Small intestine (tissue), 7 donors: ENCODE measurements around the gene PIGU. TPM values are rescaled to one million over a fixed set of nuclear protein-coding genes. Genes with fewer than 3 reads are reported as not detected.
A peak's percentile ranks its signal among the peaks of the same experiment; 100 is the strongest.
"Not testable (repeated sequence)": the region's sequence is repeated elsewhere in the genome, so short reads cannot be mapped to it uniquely, and the experiment has no call there.

Experiments
- DNase-seq, 2 donors: peaks; one replicate each; pipeline versions ENCODE4 v3.0.0 to v3.0.0-alpha.2; 2013
- FAIRE-seq: peaks from 2 replicates; lab custom pipeline; 2012; peaks lifted over from hg19 to GRCh38; lab: Jason Lieb, UNC
- H3K27ac ChIP-seq, 3 donors: one replicate each; pipeline ENCODE4 v1.5.1; 2013; ENCODE audit warnings: low read length in 2 of 3, mild to moderate bottlenecking in 2 of 3, control low read depth in 1 of 3, inconsistent platforms in 1 of 3, low read depth in 1 of 3, moderate library complexity in 1 of 3
- H3K27me3 ChIP-seq, 3 donors: one replicate each; pipeline ENCODE4 v1.6.1; 2013; ENCODE audit warnings: low read length in 3 of 3, inconsistent platforms in 1 of 3; ENCODE audit not compliant: control insufficient read depth in 3 of 3, insufficient read depth in 3 of 3
- H3K36me3 ChIP-seq, 3 donors: one replicate each; pipeline ENCODE4 v1.6.1; 2013; ENCODE audit warnings: low read length in 3 of 3, inconsistent platforms in 1 of 3, low read depth in 1 of 3, mild to moderate bottlenecking in 1 of 3, moderate library complexity in 1 of 3; ENCODE audit not compliant: control insufficient read depth in 3 of 3, insufficient read depth in 2 of 3
- H3K4me1 ChIP-seq, 3 donors: one replicate each; pipeline ENCODE4 v1.6.1; 2013; ENCODE audit warnings: low read length in 2 of 3, inconsistent platforms in 1 of 3, low read depth in 1 of 3, mild to moderate bottlenecking in 1 of 3, moderate library complexity in 1 of 3; ENCODE audit not compliant: control insufficient read depth in 3 of 3, insufficient read depth in 2 of 3
- H3K4me3 ChIP-seq, 3 donors: one replicate each; pipeline ENCODE4 v1.5.1; 2013; ENCODE audit warnings: low read length in 3 of 3, control low read depth in 1 of 3, inconsistent platforms in 1 of 3, low read depth in 1 of 3, mild to moderate bottlenecking in 1 of 3, moderate library complexity in 1 of 3
- H3K9me3 ChIP-seq, 2 donors: one replicate each; pipeline ENCODE4 v1.6.1; 2013; ENCODE audit warnings: low read depth in 1 of 2, low read length in 1 of 2; ENCODE audit not compliant: control insufficient read depth in 2 of 2, insufficient read depth in 1 of 2
- WGBS, 3 donors: extraction: QIAGEN DNeasy Blood & Tissue Kit; methylation state at CpG; one replicate each; pipeline ENCODE4 v1.1.7; 2013; 5-methylcytosine and 5-hydroxymethylcytosine counted together
- polyA plus RNA-seq, 4 donors: library from polyadenylated mRNA; stranded (reverse) in 3 of 4; unstranded in 1 of 4; fragments of 200-250 nt in 3 of 4; fragments of 120-200 nt in 1 of 4; gene quantifications; one replicate each; pipeline versions ENCODE4 v1.2.1 to v1.2.3, GENCODE V29; 2013
- donor health status: healthy with polysubstance abuse.
- donor health status: control.
- donor health status: control.
- donor health status: Bipolar disorder and iron deficiency.
- donor health status: healthy.

The PIGU gene
- polyA plus RNA-seq, 4 donors, result 4.9 to 34.3 (median 16.2) TPM

DNA sequence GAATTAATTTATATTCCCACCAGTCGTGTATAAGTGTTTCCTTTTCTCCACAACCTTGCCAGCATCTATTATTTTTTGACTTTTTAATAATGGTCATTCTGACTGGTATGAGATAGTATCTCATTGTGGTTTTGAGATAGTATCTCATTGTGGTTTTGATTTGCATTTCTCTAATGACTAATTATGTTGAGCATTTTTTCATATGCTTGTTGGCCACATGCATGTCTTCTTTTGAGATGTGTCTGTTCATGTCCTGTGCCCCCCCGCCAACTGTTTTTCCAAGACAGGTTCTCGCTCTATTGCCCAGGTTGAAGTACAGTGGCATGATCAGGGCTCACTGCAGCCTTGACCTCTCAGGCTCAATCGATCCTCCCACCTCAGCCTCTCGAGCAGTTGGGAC, 15.1 kb downstream of the PIGU start:
- not testable (repeated sequence) for H3K4me1 ChIP-seq, FAIRE-seq, H3K27me3 ChIP-seq, H3K27ac ChIP-seq, H3K36me3 ChIP-seq, H3K4me3 ChIP-seq, H3K9me3 ChIP-seq, DNase-seq
- WGBS, 3 donors, result 71 to 83% (median 81%) methylated on average over 5 of the region's 5 CpGs

DNA sequence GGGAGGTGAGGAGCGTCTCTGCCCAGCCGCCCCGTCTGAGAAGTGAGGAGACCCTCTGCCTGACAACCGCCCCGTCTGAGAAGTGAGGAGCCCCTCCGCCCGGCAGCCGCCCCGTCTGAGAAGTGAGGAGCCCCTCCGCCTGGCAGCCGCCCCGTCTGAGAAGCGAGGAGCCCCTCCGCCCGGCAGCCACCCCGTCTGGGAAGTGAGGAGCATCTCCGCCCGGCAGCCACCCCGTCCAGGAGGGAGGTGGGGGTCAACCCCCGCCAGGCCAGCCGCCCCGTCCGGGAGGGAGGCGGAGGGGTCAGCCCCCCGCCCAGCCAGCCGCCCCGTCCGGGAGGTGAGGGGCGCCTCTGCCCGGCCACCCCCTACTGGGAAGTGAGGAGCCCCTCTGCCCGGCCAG, 18.2 kb downstream of the PIGU start:
- H3K4me3 ChIP-seq, H3K9me3 ChIP-seq, FAIRE-seq, H3K4me1 ChIP-seq, H3K27ac ChIP-seq, H3K36me3 ChIP-seq, DNase-seq, H3K27me3 ChIP-seq: not testable (repeated sequence)
- 94 to 97% (median 95%) methylated on average over 12 to 31 of the region's 31 CpGs for WGBS, 3 donors

DNA sequence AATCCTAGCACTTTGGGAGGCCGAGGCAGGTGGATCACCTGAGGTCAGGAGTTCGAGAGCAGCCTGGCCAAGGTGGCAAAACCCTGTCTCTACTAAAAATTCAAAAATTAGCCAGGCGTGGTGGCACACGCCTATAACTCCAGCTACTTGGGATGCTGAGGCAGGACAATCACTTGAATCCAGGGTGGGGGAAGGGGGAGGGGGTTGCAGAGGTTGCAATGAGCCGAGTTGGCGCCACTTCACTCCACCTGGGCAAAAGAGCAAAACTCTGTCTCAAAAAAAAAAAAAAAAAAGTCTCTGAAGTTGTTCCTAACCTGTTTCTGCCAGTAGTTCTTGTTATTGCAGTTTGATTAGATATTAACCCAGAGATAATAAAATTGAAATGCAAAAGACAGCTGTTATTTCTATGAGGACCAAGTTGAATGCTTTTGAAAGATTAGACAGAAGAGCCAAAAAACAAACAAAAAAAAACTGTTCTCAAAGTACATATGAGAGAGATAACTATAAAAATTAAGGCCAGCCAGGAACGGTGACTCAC, 22.6 kb downstream of the PIGU start:
- Histone ChIP-seq H3K36me3 (peaks cover 0 to 7% (median 0%) of the 10 kb centered on the region in 3 donors), H3K9me3 (no peaks in the 10 kb centered on the region), H3K27me3 (no peaks in the 10 kb centered on the region), H3K4me3 (no peak overlapping the region), H3K27ac (no peak overlapping the region), H3K4me1 (no peaks in the 10 kb centered on the region)
- 10 to 67% (median 37%) methylated on average over 7 of the region's 7 CpGs for WGBS, 3 donors
- FAIRE-seq (no peak), DNase-seq (peak; percentile 27 to 82)

DNA sequence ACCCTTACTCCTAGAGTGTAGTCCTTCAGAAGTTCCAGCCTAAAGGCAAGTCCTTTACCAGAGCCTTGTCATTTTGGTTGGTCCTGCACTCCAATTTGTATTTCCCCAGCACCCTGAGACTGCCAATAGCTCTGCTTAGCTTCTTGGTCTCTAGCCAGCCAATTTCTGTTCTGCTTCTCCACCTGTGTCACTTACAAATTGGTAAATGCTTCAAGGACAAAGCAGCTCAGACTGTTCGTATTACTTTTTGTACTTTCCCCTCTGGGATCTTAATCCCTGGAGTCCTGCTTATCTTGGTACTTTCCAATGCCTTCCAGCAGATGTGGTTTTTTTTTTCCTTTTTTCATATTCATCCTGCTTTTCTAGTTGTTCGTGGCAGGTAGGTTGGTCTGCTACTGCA, 25.7 kb downstream of the PIGU start:
- Histone ChIP-seq H3K27ac (no peak overlapping the region), H3K4me3 (no peak overlapping the region), H3K9me3 (no peaks in the 10 kb centered on the region), H3K27me3 (no peaks in the 10 kb centered on the region), H3K36me3 (peaks cover 0 to 7% (median 0%) of the 10 kb centered on the region in 3 donors), H3K4me1 (no peaks in the 10 kb centered on the region)
- no peak for FAIRE-seq
- 15 to 78% (median 53%) methylated on average over 2 of the region's 2 CpGs for WGBS, 3 donors
- DNase-seq, result peak in 1 of 2 donors; percentile 60

DNA sequence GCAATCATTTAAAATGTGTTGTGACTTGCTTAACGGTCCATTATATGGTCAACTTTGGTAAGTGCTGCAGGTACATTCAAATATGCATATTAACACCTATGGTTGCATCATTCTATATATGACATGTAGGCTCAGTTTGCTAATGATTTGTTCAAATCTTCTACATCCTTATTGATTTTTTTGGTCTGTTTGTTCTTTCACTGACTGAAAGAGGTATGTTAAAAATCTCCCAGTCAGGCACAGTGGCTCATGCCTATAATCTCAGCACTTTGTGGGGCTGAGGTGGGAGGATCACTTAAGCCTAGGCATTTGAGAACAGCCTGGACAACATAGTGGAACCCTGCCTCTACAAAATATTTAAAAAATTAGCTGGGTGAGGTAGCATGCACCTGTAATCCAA, 29.2 kb downstream of the PIGU start:
- Histone ChIP-seq H3K27ac (no peak overlapping the region), H3K27me3 (no peaks in the 10 kb centered on the region), H3K4me3 (no peak overlapping the region), H3K9me3 (no peaks in the 10 kb centered on the region), H3K4me1 (no peaks in the 10 kb centered on the region), H3K36me3 (peaks cover 0 to 7% (median 0%) of the 10 kb centered on the region in 3 donors)
- DNase-seq (no peak), FAIRE-seq (no peak)
- WGBS, 3 donors, result 89 to 100% (median 93%) methylated on average over 1 of the region's 1 CpG

- Histone ChIP-seq H3K9me3 (no peaks in the 10 kb centered on the region), H3K27me3 (no peaks in the 10 kb centered on the region), H3K4me1 (peaks cover 0 to 12% (median 0%) of the 10 kb centered on the region in 3 donors), H3K4me3 (no peak overlapping the region), H3K27ac (no peak overlapping the region), H3K36me3 (no peaks in the 10 kb centered on the region)
- FAIRE-seq (no peak), DNase-seq (no peak)
- WGBS, 3 donors, result 100% methylated on average over 1 of the region's 1 CpG
Measured at GRCh38 chr20:34644951-34645350, 31.9 kb downstream of the PIGU start.

DNA sequence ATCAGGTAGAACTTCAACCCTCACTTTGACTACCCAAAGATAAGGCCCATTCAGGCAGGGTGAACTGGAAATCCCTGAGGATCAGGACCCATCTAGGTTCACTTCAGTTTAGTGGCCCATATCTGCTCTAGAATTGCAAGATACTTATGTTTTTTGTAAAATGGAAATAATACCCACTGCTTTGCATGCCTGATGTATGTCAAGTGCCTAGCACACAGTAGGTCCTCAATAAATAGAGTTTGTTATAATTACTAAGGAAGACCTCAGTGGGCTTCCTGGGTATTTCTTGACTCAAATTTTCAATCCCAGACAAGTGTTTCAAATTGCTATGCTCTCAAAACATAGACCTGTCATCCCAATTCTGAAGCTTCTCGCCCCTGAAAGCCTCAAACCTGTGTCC, 32.5 kb downstream of the PIGU start:
- H3K36me3 ChIP-seq, result no peaks in the 10 kb centered on the region
- H3K4me1 ChIP-seq, result peaks cover 0 to 17% (median 0%) of the 10 kb centered on the region in 3 donors
- H3K27ac ChIP-seq, result no peak overlapping the region
- no peak for FAIRE-seq
- 96 to 100% (median 100%) methylated on average over 1 of the region's 1 CpG for WGBS, 3 donors
- peak in 1 of 2 donors; percentile 37 for DNase-seq
- no peaks in the 10 kb centered on the region for H3K9me3 ChIP-seq
- no peaks in the 10 kb centered on the region for H3K27me3 ChIP-seq
- H3K4me3 ChIP-seq, result no peak overlapping the region

DNA sequence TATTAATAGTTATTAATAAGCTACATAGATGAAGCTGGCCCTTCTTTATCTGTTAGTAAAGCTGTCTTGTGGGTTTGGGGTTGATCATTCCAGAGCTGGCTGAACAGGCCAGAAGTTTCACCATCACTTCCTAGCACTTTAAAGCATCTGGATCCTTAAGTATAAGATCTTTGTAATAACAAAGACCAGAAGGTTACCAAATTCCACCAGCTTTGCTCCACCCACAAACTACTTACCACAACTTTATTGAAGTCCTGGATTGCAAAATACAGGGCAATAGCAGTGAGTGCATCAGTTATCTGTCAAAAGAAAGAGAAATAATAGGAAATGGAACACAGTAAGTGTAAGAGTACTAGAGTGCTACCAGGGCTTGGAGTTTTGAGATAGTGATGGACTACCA, 33.0 kb downstream of the PIGU start:
- FAIRE-seq (no peak), DNase-seq (no peak)
- H3K27ac ChIP-seq, result no peak overlapping the region
- no peaks in the 10 kb centered on the region for H3K36me3 ChIP-seq
- no peaks in the 10 kb centered on the region for H3K9me3 ChIP-seq
- H3K4me1 ChIP-seq, result peaks cover 0 to 17% (median 0%) of the 10 kb centered on the region in 3 donors
- no peak overlapping the region for H3K4me3 ChIP-seq
- no peaks in the 10 kb centered on the region for H3K27me3 ChIP-seq

- no peak for FAIRE-seq
- no peak for DNase-seq
- peaks cover 0 to 21% (median 8%) of the 10 kb centered on the region in 3 donors for H3K4me1 ChIP-seq
- H3K27ac ChIP-seq, result no peak overlapping the region
- H3K4me3 ChIP-seq, result no peak overlapping the region
- no peaks in the 10 kb centered on the region for H3K9me3 ChIP-seq
- peaks cover 0 to 6% (median 0%) of the 10 kb centered on the region in 3 donors for H3K36me3 ChIP-seq
- H3K27me3 ChIP-seq, result no peaks in the 10 kb centered on the region
- WGBS, 3 donors, result 75 to 79% (median 76%) methylated on average over 1 of the region's 1 CpG
Measured at GRCh38 chr20:34642009-34642408, 34.9 kb downstream of the PIGU start.
